ENCODE measurements around the gene CC2D2A. TPM values are rescaled to one million over a fixed set of nuclear protein-coding genes. Genes with fewer than 3 reads are reported as not detected.

The CC2D2A gene
- total and polyA plus RNA-seq, 2 donors from 2014 or later, result 26.7 to 51.2 TPM

DNA sequence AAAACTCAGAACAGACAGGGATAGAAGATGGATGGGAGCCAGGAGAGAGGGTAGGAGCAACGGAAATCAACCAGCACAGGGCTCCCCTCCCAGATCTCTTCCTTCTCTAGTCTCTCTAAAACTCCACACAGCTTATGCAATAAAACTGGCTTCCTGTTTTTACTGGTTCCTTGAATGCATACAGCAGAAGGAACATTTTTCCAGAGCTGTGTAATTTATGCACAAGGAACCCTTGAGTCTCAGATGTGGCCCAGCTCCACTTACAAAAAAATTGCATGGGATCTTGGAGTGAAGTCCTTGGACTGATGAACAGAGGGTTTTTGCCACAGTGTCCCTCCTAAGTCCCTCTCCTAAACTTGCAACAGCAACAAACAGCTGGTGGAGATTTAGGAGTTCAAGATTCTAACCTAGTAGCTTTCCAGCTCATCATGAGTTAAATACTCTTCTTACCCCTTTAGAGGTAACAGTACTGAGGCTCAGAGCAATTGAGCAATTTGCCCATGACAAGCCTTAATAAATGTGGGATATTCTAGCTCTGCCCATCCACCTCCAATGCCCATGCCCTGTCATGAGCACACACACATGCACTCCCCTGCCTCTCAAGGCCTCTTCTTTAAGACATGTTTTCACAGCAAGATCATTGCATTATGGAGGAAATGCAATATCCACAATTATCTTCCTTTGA, 18.4 kb upstream of the CC2D2A start:
- Histone ChIP-seq H3K27me3 (ENCODE audit: control insufficient read depth, insufficient read depth, low read length) (no peaks in the 10 kb centered on the region), H3K27ac (ENCODE audit: low read depth in 2 of 2, low read length in 2 of 2) (no peak overlapping the region), H3K9me3 (ENCODE audit: control insufficient read depth in 2 of 3, insufficient read depth in 1 of 3, low read length in 3 of 3) (no peaks in the 10 kb centered on the region), H3K36me3 (ENCODE audit: control insufficient read depth in 2 of 3, insufficient read depth in 3 of 3, low read length in 3 of 3) (no peaks in the 10 kb centered on the region), H3K4me3 (ENCODE audit: low read length in 3 of 3) (no peak overlapping the region), H3K4me1 (ENCODE audit: control insufficient read depth in 2 of 3, insufficient read depth in 2 of 3, low read depth in 1 of 3, low read length in 3 of 3) (peaks cover 0 to 6% (median 0%) of the 10 kb centered on the region in 3 donors), H3K9ac (ENCODE audit: low read length in 3 of 3) (no peak overlapping the region)
- FAIRE-seq (no peak), DNase-seq (peak in 1 of 5 donors; percentile 34)
- TF ChIP-seq, protein P1, sequence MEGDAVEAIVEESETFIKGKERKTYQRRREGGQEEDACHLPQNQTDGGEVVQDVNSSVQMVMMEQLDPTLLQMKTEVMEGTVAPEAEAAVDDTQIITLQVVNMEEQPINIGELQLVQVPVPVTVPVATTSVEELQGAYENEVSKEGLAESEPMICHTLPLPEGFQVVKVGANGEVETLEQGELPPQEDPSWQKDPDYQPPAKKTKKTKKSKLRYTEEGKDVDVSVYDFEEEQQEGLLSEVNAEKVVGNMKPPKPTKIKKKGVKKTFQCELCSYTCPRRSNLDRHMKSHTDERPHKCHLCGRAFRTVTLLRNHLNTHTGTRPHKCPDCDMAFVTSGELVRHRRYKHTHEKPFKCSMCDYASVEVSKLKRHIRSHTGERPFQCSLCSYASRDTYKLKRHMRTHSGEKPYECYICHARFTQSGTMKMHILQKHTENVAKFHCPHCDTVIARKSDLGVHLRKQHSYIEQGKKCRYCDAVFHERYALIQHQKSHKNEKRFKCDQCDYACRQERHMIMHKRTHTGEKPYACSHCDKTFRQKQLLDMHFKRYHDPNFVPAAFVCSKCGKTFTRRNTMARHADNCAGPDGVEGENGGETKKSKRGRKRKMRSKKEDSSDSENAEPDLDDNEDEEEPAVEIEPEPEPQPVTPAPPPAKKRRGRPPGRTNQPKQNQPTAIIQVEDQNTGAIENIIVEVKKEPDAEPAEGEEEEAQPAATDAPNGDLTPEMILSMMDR (IDR thresholded peaks at IDR 0.05; ENCODE audit: borderline replicate concordance, extremely low read depth, insufficient read depth), result no peak
- intact Hi-C loops (cut with DNase I), result loop anchor here (10.0 kb wide), 1 partner anchor 217 kb away; no protein-coding TSS in a partner anchor

- intact Hi-C loops (cut with DNase I), result loop anchor here (10.0 kb wide), 1 partner anchor 217 kb away; no protein-coding TSS in a partner anchor
- no peaks in the 10 kb centered on the region for H3K9me3 ChIP-seq (ENCODE audit: control insufficient read depth in 2 of 3, insufficient read depth in 1 of 3, low read length in 3 of 3)
- H3K27me3 ChIP-seq (ENCODE audit: control insufficient read depth, insufficient read depth, low read length), result no peaks in the 10 kb centered on the region
- no peak overlapping the region for H3K27ac ChIP-seq (ENCODE audit: low read depth in 2 of 2, low read length in 2 of 2)
- H3K36me3 ChIP-seq (ENCODE audit: control insufficient read depth in 2 of 3, insufficient read depth in 3 of 3, low read length in 3 of 3), result no peaks in the 10 kb centered on the region
- TF ChIP-seq, protein P1 (IDR thresholded peaks at IDR 0.05; ENCODE audit: borderline replicate concordance, extremely low read depth, insufficient read depth), result no peak
- no peak for FAIRE-seq
- no peak for DNase-seq
- H3K4me1 ChIP-seq (ENCODE audit: control insufficient read depth in 2 of 3, insufficient read depth in 2 of 3, low read depth in 1 of 3, low read length in 3 of 3), result peaks cover 0 to 6% (median 3%) of the 10 kb centered on the region in 3 donors
- H3K4me3 ChIP-seq (ENCODE audit: low read length in 3 of 3), result no peak overlapping the region
- H3K9ac ChIP-seq (ENCODE audit: low read length in 3 of 3), result no peak overlapping the region
Observed at GRCh38 chr4:15451866-15452765, 17.6 kb upstream of the CC2D2A start.

DNA sequence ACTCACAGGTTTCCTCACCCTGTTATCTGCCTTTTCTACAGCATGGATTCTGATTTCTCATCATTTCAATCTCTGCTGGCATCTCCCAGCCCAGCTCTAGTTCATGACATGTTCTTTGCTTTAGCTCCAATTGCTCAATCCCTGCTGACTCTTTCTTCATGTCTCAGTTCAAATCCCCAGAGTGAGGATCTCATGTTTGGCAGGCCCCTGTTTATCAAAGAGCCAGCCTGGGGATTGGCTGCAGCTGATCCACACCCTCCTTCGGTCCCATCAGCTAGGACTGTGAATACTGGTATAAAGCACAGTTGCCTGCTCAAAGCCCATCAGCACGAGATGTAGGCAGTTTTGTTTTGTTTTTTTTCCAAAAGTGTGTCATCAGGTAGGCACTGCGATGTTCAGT, 14.4 kb upstream of the CC2D2A start:
- H3K27ac ChIP-seq (ENCODE audit: low read depth in 2 of 2, low read length in 2 of 2), result no peak overlapping the region
- no peak overlapping the region for H3K4me3 ChIP-seq (ENCODE audit: low read length in 3 of 3)
- intact Hi-C loops (cut with DNase I), result loop anchor here (10.0 kb wide), 1 partner anchor 220 kb away; no protein-coding TSS in a partner anchor
- no peaks in the 10 kb centered on the region for H3K27me3 ChIP-seq (ENCODE audit: control insufficient read depth, insufficient read depth, low read length)
- no peak overlapping the region for H3K9ac ChIP-seq (ENCODE audit: low read length in 3 of 3)
- TF ChIP-seq, protein P1 (IDR thresholded peaks at IDR 0.05; ENCODE audit: borderline replicate concordance, extremely low read depth, insufficient read depth), result no peak
- H3K36me3 ChIP-seq (ENCODE audit: control insufficient read depth in 2 of 3, insufficient read depth in 3 of 3, low read length in 3 of 3), result no peaks in the 10 kb centered on the region
- H3K4me1 ChIP-seq (ENCODE audit: control insufficient read depth in 2 of 3, insufficient read depth in 2 of 3, low read depth in 1 of 3, low read length in 3 of 3), result peaks cover 0 to 10% (median 6%) of the 10 kb centered on the region in 3 donors
- no peaks in the 10 kb centered on the region for H3K9me3 ChIP-seq (ENCODE audit: control insufficient read depth in 2 of 3, insufficient read depth in 1 of 3, low read length in 3 of 3)
- peak in 1 of 5 donors; percentile 73 for DNase-seq
- no peak for FAIRE-seq

Data from kidney (tissue), 14 donors.